ENCODE measurements around the gene NAA10.
"Not testable (repeated sequence)": the region's sequence is repeated elsewhere in the genome, so short reads cannot be mapped to it uniquely, and the experiment has no call there.

The NAA10 gene

GRCh38 chrX:153934762-153935325 is at the start of gene NAA10:
TSS of gene NAA10 (minus strand) at chrX:153935037. CDS start at chrX:153934904, 133 bp downstream.
- no peak for TF ChIP-seq CTCF (IDR thresholded peaks at IDR 0.05)
- no peak for DNase-seq (ENCODE audit: low spot score)
- H3K4me3 ChIP-seq, result peak within 1 kb of the TSS; percentile 99
- peak within 1 kb of the TSS in 1 of 2 donors; percentile 83 for H3K27ac ChIP-seq

GRCh38 chrX:153983321-153983801 is 48.5 kb upstream of the NAA10 start:
- H3K27ac ChIP-seq, result no peak overlapping the region
- H3K4me3 ChIP-seq, result no peak overlapping the region
- no peak for DNase-seq (ENCODE audit: low spot score)
- TF ChIP-seq CTCF (IDR thresholded peaks at IDR 0.05), result no peak

- Histone ChIP-seq H3K27ac (peak overlapping the region in 1 of 2 donors; percentile 51), H3K4me3 (no peak overlapping the region)
- no peak for TF ChIP-seq CTCF (IDR thresholded peaks at IDR 0.05)
- DNase-seq (ENCODE audit: low spot score), result no peak
Measured at GRCh38 chrX:153981771-153982533, 47.1 kb upstream of the NAA10 start.

- H3K4me3 ChIP-seq, result no peak overlapping the region
- peak overlapping the region in 1 of 2 donors; percentile 51 for H3K27ac ChIP-seq
- no peak for DNase-seq (ENCODE audit: low spot score)
- TF ChIP-seq CTCF (IDR thresholded peaks at IDR 0.05), result no peak
Measured at GRCh38 chrX:153981231-153981630, 46.4 kb upstream of the NAA10 start.

- not testable (repeated sequence) for H3K27ac ChIP-seq; DNase-seq (ENCODE audit: low spot score); H3K4me3 ChIP-seq
Measured at GRCh38 chrX:153980394-153980793, 45.6 kb upstream of the NAA10 start.

GRCh38 chrX:153974726-153975286 is 40.0 kb upstream of the NAA10 start:
- Histone ChIP-seq H3K4me3 (no peak overlapping the region), H3K27ac (peak overlapping the region in 1 of 2 donors; percentile 99)
- TF ChIP-seq CTCF (IDR thresholded peaks at IDR 0.05), result no peak
- DNase-seq (ENCODE audit: low spot score), result no peak

GRCh38 chrX:153974003-153974725 is 39.3 kb upstream of the NAA10 start:
- TF ChIP-seq CTCF (IDR thresholded peaks at IDR 0.05), result no peak
- DNase-seq (ENCODE audit: low spot score), result no peak
- Histone ChIP-seq H3K27ac (peak overlapping the region; percentile 99), H3K4me3 (peak overlapping the region; percentile 87)
